ENCODE results near the gene KY.

Gene KY

GRCh38 chr3:134650431-134651346, at the start of gene KY:
Gene KY (minus strand): TSS chr3:134651022. CDS start chr3:134650960, 62 bp downstream.
- peak in 10 of 14 donors; percentile 27 to 72 (median 54) for DNase-seq

- DNase-seq, result no peak
Observed at GRCh38 chr3:134699721-134700120, 48.9 kb upstream of the KY start.

GRCh38 chr3:134699141-134699711, 48.4 kb upstream of the KY start:
- DNase-seq, result peak in 1 of 14 donors; percentile 2

GRCh38 chr3:134697830-134698689, 47.2 kb upstream of the KY start:
- peak in 5 of 14 donors; percentile 23 to 61 (median 45) for DNase-seq

- no peak for DNase-seq
Observed at GRCh38 chr3:134696155-134696554, 45.3 kb upstream of the KY start.

GRCh38 chr3:134694946-134695543, 44.2 kb upstream of the KY start:
- DNase-seq, result no peak

GRCh38 chr3:134694466-134694865, 43.6 kb upstream of the KY start:
- peak in 2 of 14 donors; percentile 10 to 21 for DNase-seq

GRCh38 chr3:134693804-134694203, 43.0 kb upstream of the KY start:
- DNase-seq, result peak in 1 of 14 donors; percentile 14

- DNase-seq, result no peak
Observed at GRCh38 chr3:134693226-134693625, 42.4 kb upstream of the KY start.

GRCh38 chr3:134690226-134690625, 39.4 kb upstream of the KY start:
- no peak for DNase-seq

- no peak for DNase-seq
Observed at GRCh38 chr3:134687642-134688041, 36.8 kb upstream of the KY start.

GRCh38 chr3:134685929-134686802, 35.3 kb upstream of the KY start:
- DNase-seq, result no peak

GRCh38 chr3:134682196-134682880, 31.5 kb upstream of the KY start:
- DNase-seq, result no peak

GRCh38 chr3:134681522-134681900, 30.7 kb upstream of the KY start:
- no peak for DNase-seq

- no peak for DNase-seq
Observed at GRCh38 chr3:134680796-134681521, 30.1 kb upstream of the KY start.

GRCh38 chr3:134677987-134678308, 27.1 kb upstream of the KY start:
- DNase-seq, result no peak

- peak in 1 of 14 donors; percentile 40 for DNase-seq
Observed at GRCh38 chr3:134677196-134677986, 26.6 kb upstream of the KY start.

GRCh38 chr3:134675726-134676256, 25.0 kb upstream of the KY start:
- DNase-seq, result no peak

- DNase-seq, result peak in 1 of 14 donors; percentile 64
Observed at GRCh38 chr3:134672571-134672970, 21.7 kb upstream of the KY start.

Measured in C1 segment of cervical spinal cord (tissue), 14 donors.